Stimulated activated CD4-positive, alpha-beta T cell treated with anti-CD3 and anti-CD28 coated beads, Interleukin-1b, Interleukin-23, amount 100 ng/mL, for 48 hours (primary cell): ENCODE results near the gene FAM3C.
"Not testable (repeated sequence)": the region's sequence is repeated elsewhere in the genome, so short reads cannot be mapped to it uniquely, and the experiment has no call there.

Source experiments
- DNase-seq: peaks from one replicate; pipeline ENCODE4 v3.0.0-alpha.2; 2020

FAM3C gene, protein sequence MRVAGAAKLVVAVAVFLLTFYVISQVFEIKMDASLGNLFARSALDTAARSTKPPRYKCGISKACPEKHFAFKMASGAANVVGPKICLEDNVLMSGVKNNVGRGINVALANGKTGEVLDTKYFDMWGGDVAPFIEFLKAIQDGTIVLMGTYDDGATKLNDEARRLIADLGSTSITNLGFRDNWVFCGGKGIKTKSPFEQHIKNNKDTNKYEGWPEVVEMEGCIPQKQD

DNA sequence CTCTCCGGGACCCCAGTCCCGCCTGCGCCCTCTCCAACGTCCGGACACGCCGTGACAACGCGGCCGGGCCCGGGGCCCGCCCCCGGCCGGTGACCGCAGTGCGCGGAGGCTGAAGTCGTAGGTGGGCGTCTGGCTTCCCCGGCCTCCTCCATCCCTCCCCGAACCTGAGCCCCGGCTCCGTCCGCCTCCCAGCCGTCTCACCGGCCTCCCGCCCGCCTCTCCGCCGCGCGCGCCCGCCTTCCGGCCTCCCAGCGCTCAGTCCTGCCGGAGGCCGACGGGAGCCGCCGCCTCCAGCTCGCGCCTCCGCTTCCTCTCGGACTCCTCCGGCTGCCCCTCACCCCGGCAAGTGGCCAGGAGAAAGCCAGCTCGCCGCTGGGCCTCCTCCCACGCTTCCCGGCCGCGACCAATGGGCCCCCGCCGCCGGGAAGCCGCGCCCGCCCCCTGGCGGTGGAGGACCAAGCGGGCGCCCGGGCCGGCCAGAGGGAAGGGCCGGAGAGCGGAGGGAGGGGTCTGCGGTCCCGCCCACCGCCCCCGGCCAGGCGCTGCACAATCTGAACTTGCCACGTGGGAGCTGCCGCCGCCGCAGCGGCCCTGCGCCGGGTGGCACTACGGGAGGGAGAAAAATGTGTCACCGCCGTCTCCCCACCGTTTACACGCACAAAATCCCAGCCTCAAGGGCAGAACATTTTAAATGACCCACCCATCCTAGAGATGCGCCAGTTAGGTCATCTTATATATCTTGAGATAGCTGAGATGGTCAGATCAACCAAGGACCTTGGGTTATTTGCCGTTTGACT, at the start of gene FAM3C:
Gene FAM3C, minus strand, starts transcription at position 348 of the 797 bp plus-strand sequence. CDS start 13,339 bp downstream, outside the sequence.
- peak; percentile 87 for DNase-seq

DNA sequence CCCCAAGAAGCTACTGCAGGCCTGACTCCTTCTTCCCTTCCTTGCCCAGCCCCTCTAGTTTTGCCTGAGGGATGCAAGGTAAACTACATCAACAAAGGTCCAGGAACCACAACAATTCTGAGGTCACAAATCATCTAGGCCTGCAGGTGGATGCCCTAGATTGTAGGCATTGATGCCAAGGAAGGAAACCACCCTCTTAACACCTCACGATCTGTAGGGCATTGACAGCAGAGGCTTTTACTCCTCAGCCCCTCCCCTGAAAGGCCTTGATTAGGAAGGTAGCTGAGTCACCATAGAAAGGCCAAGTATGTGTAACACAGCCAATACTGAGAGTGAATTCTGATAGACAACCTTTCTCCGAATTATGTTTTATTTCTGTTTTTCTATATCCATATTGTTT, 46.7 kb upstream of the FAM3C start:
- peak; percentile 5 for DNase-seq

DNA sequence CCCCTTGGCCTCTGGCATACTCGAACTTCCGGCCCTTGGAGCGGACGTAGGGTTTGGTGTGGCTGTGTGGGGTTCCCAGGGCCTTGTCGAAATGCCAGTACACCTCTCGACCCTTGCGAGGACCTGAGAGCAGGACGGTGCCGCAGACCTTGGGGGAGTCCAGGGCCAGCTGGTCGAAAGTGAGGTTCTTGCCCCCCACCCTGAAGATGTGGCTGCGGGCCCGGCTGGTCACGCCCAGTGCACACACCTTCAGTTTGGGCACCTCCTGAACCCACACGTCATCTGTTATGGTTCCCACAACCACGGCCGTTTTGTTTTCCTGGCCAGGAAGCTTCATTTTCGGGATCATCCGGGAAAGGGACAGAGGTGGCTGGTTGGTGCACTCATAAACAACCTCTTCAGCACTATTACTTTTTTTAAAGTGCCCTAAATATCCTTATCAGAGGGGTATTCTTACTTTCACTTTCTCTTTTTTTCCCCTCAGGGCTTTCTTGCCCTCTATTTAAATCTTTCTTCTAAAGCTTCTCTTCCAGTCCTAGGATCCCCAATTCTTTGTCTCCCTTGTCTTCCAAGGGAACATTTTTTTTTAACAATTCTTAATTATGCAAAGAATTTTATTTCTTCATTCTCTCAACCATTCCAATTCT, 44.9 kb upstream of the FAM3C start:
- DNase-seq = no peak

DNA sequence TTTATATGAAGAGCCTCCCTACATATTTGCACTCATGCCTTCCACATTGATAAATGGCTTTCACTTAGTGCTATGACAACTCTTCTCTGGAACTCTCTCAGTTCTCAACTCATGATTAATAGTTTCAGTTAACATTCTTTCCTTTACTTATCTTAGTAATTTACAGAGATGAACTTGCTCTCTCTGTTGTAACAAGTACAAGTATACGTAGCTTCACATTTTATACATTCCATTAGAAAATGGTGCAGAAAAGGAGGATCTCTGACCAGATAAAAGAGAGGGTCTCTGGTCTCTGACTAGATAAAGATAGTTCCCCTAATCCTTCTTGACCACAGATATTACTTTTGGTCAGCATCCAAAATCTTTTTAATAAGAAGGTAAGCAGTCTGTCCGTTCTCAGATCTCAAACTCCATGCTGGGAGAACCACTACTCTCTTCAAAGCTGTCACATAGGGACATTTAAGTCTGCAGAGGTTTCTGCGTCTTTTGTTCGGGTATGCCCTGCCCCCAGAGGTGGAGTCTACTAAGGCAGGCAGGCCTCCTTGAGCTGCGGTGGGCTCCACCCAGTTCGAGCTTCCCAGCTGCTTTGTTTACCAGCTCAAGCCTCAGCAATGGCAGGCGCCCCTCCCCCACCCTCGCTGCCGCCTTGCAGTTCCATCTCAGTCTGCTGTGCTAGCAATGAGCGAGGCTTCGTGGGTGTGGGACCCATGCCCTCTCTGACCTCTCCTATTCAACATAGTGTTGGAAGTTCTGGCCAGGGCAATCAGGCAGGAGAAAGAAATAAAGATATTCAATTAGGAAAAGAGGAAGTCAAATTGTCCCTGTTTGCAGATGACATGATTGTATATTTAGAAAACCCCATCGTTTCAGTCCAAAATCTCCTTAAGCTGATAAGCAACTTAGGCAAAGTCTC, 42.2 kb upstream of the FAM3C start:
- DNase-seq = peak; percentile 78

DNA sequence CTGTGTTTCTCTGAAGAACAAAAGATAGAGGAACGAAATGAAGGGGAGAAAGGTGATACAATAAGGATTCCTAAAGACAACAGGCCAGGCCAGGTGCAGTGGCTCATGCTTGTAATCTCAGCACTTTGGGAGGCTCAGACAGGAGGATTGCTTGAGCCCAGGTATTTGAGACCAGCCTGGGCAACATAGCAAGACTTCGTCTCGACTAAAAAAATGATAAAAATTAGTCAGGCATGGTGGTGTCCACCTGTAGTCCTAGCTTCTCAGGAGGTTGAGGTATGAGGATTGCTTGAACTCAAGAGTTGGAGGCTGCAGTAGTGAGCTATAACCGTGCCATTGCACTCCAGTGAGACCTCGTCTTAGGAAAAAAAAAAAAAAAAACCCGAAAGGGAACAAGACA, 41.4 kb upstream of the FAM3C start:
- no peak for DNase-seq

DNA sequence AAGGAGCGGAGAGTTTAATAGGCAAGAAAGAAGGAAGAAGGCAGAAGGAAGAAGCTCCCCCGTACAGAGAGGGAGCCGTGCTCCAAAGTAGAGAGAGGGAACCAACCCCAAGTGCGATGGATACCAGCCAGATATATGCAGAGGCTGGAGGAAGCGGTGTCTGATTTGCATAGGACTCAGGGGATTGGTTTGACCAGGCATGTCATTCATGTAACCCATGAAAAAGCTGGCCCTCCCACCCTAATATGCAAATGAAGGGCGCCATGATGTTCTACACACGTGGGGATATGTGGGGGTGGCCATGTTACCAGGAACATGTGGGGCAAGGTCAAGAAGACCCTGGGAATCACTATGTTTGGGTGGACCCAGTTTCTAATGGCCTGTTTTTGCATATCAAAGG, 40.6 kb upstream of the FAM3C start:
- no peak for DNase-seq

DNA sequence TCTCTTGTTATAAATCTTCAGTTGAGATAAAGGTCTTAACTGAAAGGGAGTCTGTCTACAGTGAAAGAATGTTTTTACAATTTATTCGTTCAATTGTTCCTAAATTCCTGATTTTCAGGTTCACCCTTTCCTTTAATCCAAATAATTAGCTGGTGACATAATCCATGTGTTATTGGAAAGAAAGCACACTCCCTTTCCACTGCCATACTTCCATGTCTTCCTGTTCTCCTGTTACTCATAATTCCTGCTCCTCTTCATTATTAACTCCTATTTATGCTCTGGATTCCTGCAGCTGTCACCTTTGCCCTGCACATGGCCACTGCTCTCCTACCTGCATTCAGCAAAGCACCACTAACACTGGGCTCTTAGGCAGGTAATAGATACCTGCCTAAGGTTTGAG, 40.0 kb upstream of the FAM3C start:
- no peak for DNase-seq

DNA sequence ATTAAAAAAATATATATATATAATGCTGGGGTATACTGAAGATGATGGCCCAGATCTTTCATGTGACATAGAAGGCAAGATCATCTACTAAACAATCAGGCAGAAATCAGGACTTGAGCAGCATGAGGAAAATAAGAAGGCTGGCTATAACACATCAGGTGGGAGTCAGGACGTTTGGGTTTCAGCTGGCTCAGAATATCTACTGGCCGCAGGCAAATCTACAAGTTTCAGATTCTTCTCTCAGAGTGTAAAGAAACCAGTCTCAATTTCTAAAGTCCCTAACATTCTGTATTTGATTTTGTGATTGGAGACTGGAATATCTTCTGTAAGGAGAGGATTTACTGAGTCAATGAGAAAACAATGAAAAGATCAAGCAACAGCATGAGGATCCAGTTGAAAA, 37.7 kb upstream of the FAM3C start:
- no peak for DNase-seq

DNA sequence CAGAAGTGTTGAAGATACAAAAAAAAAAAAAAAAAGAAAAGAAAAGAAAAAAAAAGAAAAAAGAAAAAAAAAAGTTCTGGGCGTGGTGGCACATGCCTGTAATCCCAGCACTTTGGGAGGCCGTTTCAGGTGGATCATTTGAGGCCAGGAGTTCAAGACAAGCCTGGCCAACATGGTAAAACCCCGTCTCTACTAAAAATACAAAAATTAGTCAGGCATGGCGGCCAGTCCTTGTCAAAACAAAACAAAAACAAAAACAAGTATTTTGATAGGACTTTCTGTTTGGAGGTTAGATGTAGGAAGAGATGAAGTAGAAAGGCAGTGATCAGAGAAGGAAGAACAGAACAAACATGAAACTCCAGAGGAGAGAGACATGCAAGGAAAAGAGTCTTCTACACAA, 36.4 kb upstream of the FAM3C start:
- DNase-seq = not testable (repeated sequence)

DNA sequence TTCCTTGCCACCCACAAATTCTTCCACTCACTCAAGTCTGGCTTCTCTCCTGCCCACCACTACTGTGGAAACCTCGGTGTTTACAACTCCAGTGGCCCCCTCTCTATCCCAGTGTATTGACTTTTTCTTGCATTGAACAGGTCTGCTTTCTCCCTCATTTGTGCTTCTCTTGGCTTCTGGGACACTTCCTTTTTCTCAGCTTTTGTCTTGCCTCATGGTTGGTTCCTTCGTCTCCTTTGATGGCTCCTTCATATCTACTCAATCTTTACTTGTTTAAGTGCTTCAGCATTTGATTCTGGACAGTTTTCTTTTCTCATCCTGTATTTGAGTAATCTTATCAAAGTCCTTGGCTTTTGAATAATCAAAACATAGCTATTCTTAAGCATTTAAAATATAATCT, 35.9 kb upstream of the FAM3C start:
- no peak for DNase-seq

DNA sequence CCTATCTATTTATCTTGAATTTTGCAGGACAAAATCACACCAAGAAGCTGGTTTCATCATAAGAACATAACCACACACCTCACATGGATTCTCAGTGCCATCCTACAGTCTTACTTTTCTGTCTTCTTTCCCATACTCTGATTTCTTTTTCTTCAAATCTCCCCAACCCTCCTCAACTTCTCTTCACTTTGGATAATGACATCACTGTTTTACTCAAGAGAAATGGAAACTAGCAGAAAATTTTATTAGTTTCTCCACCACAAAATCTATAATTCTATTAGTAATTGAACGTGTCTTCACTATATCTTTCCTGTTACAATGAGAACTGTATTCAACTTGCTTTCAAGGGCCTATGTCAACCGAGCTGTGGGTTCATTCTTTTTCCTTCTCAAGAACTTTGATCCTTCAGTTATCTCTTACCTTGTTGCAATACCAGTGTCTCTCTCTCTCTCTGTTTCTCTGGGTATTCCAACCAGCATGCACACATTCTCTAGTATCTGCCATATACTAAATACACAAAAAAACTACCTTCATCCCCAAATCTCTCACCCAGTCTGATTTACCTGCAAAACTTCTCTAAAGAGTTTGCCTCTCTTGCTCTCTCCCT, 35.4 kb upstream of the FAM3C start:
- no peak for DNase-seq

DNA sequence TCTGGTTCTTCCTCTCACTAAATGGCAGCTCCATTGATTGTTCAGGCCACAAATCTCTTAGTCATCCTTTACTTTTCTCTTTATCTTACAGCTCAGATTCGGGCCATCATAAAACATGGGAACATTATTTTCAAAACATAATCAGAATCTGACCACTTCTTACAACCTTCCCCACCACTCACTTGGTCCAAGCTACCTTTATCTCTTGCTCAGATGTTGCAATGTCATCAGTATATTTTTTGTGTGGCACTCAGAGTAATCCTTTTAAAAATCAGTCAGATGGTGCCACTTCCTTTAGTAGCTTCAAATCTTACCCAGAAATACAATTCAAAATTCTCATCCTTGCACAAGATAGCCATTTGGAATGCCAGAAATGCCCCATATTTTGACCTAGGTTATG, 34.5 kb upstream of the FAM3C start:
- DNase-seq = no peak

DNA sequence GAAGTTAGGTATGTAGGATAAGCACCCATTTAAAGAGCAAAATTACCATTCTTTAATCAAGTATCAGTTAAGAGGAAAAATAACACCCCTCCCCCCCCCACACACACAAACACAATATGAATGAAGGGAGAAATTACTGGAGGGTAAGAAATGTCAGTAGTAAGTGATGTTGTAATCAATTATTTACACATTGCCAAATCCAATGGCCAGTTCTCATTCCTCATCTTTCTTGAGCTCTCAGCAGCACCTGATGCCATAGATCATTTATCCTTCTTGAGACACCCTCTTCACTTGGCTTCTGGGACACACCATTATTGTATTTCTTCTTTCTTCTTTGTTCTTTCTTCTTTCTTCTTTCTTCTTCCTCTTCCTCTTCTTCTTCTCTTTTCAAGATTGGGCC, 33.7 kb upstream of the FAM3C start:
- no peak for DNase-seq

DNA sequence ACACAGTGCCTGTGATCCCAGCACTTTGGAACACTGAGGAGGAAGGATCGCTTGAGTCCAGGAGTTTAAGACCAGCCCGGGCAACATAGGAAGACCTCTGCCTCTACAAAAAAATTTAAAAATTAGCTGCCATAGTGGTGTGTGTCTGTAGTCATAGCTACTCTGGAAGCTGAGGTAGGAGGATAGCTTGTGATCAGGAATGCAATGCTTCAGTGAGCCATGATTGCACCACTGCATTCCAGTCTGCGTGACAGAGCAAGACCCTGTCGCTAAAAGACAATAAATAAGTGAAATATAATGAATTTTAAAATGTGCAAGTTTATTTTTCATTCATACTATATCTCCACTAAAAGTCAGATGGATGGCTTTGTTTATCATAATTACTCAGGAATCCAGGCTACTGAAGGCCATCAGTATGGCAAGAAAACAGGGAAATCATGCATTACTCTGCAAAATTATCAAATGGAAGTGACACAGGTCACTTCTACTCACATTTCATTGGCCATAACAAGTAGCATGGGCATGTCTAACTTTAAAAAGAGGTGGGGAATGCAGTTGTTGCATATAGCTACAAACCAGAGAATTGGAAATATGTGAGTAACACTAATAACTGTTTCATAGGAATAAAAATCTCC, 32.9 kb upstream of the FAM3C start:
- no peak for DNase-seq

DNA sequence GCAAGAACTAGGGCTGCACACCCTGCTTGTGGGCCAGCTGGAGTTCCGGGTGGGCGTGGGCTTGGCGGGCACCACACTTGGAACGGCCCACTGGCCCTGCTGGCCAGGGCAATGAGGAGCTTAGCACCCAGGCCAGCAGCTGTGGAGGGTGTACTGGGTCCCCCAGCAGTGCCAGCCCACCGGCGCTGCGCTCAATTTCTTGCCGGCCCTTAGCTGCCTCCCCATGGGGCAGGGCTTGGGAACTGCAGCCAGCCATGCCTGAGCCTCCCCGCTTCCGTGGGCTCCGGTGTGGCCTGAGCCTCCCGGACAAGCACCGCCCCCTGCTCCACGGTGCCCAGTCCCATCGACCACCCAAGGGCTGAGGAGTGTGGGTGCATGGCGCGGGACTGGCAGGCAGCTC, 25.6 kb upstream of the FAM3C start:
- DNase-seq = not testable (repeated sequence)

DNA sequence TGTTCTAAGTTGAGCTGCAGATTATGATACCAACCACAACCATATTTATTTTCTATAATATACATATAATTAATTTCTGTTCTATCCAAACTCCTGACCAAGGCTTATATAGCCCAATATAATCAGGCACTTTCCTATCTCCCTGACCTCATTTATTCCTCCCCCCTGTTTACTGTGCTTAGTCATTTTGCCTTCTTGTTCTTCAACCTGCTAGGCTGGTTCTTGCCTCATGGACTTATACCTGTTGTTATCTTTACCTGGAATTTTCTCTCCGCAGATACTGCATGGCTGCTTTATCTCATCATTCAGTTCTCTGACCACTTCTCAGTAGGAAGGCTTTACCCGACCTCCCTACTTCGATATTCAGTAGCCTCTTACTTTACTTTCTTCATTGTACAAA, 24.9 kb upstream of the FAM3C start:
- DNase-seq = no peak

DNA sequence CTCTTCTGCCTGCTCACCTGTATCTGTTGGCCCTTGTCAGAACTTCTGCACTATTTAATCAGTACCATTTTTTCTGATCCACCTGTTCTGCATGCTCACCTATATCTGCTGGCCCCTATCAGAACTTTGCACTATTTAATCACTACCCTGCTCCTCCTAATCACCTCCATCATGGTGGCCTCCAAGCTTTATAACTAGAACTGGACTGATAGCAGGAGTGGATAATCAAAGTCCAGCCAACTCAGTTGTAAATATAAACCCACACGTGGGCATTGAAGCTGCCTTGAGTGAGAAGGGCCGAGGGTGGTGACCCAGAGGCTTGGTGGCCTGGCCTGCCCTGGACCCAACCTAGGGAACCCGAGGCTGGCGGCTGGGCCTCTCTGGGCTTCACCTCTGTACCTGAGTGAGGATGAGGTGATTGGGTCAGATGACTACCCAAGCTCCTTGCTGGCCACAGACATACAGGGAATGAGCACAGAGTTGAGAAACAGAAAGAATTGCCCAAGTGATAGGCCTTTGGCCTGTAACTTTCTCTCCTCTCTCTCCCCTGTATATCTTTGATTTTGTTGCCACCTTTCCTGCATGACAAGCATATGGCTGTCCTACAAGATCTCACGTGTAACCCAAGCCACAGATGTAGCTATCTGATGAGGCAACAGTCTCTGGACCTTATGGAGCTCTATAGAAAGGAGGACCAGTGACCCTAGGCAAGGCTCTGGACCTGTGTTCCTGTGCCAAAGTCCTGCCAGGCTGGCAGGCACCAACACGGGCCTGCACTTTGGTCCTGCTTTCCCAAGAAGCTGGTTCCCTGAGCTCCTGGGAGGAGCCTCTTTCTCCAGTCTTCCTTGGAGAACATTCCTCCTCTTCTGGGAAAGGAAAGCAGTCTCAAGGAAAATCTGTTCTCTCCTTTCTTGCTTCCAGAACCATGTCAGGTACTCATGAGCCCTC, 23.4 kb upstream of the FAM3C start:
- no peak for DNase-seq

DNA sequence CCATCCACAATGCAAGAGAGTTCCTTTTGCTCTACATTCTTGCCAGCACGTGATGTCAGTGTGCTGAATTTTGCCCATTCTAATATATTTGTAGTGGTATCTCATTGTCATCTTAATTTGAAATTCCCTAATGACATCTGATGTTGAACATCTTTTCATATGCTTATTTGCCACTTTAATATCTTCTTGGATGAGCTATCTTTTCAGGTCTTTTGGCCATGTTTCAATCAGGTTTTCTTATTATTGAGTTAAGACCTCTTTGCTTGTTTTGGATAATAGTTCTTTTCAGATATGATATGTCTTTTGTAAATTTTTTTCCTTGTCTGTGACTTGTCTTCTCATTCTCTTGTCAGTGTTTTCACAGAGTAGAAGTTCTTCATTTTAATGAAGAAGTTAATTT, 20.4 kb upstream of the FAM3C start:
- no peak for DNase-seq

DNA sequence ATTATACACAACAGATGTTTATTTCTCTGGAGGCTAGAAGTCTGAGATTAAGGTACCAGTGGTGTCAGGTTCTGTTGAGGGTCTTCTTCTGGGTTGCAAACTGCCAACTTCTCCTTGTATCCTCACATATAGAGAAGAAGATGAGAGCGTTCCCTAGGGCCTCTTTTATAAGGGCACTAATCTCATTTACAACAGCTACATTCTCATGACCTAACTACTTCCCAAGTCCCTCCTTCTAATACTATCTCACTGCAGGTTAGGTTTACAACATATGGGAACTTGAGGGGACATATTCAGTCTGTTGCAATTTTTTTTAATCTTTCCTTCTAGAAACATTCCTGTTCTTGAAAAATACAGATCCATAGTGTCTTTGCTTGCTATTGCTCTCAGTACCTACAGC, 18.3 kb upstream of the FAM3C start:
- no peak for DNase-seq

DNA sequence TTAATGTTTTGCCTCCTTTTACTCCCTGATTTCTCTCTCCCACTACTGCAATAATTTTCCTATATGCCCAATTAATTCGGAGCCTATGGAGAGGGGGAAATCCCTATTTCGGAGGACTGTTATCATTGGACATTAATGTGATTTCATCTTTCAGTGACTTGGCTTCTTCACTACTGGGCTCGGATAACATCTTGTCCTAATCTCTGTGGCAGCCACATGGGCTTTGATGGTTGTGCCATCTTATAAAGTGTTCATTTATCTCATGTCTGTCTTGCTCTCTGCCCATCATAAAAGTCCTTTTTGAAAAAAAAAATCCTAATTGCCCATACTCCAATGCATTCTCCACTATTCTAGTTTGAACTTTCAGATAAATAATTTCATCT, 15.5 kb upstream of the FAM3C start:
- no peak for DNase-seq
